Measurements from ENCODE around the gene LDLRAD4.
"Not testable (repeated sequence)": the region's sequence is repeated elsewhere in the genome, so short reads cannot be mapped to it uniquely, and the experiment has no call there.

LDLRAD4 gene

DNA sequence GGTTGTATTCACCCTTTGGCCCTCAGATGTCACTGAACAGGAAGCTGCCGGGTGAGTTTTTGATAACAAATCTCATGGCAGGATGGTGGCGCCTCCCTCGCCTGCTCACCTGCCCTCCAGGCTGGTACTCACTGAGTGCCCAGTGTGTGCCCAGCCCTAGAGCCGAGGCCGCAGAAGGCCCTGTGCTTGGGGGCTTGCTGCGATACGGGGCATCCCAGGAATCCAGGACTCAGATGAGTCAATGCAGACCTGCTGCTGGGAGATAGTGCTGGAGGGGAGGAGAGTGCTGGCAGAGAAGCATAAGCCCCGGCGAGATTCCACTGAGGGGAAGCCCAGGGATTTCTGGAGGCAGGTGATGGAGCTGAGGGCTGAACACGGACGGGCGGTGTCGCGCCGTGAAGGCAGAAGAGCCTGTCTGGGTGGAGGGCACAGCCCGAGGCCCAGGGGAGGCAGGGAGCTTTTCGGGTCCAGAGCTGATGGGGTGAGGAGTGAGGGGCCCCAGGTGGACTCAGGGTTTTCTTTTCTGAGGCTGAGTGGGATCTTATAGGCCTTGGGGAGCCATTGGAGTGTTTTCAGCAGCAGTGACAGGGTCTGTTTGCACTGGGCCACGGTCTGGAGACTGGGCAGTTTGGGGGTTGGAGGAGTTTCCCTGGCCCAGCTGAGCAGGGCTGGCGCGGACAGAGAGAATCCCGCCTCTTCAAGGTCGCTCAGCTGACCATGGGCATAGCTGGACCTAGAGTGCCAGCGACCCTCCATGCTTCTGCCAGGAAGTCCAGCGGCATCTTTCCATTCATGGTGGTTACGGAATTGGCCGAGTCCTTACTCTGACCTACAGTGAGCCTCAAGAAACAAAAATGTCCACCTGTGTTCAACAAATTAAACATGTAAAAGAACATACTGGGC lies 35.5 kb downstream of the LDLRAD4 start:
- DNase-seq: no peak

DNA sequence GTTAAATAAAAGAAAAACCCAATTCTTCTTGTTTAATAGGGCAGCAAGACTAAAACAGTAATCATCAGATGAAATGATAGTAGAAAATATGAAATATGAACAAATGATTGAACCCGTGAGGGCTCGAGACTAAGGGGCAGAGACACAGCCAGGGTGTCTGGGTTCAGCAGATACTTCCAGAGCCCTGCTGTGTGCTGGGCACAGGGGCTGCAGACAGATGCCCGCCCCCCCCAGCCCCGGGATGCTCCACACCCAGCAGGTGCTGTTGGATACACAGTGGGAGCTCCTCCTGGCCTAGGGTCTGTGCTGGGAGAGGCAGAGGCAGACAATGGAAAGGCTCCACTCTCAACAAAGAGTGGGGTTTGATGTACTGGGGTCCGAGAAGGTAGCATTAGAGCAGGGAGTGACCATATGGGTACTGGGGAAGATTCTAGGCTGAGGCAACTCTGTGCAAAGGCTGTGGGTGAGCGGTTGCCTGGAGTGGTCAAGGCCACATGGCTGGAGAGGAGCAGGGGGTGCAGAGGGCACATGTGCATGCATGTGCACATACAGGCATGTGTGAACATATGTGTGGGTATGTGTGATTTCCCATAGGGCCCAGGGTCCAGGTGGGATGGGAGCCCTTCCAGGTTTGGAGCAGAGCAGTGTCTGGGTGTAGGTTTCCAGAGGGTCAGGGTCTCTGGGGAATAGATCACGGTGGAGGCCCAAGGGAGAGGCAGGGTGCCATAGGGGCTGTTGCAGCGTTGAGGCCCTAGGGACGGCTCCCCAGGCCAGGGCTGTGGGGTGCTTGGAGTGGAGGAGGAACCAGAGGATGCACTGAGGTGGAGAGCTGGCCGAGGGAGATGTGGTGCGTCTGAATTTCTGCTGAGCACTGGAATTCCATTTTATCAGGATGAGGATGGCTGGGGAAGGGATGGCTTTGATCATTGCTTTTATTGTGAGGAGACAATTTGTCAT lies 36.7 kb downstream of the LDLRAD4 start:
- DNase-seq: no peak

DNA sequence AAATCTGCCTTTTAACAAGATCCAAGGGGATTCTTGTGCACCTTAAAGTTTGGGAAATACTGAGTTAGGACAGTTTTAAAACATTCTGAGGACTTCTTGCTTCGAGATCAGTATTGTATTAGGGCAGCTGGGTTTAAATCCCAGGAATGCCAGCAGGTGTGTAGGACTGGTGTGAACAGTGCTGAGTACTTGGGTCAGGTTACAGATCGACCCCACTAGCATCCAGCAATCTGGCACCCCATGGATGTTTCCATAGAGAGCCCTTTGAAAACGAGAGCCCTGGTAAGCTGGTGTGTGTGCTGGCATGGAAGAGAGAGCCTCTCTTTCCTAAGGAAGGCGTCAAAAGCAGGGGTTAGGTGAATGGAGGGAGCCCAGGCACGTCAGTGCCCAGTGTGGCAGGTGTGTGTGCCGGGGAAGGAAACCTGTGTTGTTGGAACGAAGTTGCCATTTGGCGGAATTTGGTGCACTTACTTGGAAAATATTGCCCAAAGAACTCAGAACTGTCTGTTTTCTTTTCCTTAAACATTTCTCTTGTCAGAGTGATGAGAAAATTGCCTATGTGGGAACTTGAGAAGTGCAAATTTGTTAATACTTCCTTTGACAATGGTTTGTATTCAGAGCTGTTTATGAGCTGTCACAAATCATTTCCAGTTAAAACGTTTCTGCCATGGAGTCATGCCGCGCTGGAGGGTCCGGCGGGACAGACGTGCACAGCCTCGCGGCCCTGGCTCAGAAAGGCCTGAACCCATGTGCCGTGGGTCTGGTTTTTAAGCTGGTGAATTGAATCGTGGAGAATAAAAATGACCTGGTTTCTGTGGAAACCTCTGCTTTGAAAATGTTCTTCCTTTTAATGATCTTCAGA lies 38.1 kb downstream of the LDLRAD4 start:
- no peak for DNase-seq

DNA sequence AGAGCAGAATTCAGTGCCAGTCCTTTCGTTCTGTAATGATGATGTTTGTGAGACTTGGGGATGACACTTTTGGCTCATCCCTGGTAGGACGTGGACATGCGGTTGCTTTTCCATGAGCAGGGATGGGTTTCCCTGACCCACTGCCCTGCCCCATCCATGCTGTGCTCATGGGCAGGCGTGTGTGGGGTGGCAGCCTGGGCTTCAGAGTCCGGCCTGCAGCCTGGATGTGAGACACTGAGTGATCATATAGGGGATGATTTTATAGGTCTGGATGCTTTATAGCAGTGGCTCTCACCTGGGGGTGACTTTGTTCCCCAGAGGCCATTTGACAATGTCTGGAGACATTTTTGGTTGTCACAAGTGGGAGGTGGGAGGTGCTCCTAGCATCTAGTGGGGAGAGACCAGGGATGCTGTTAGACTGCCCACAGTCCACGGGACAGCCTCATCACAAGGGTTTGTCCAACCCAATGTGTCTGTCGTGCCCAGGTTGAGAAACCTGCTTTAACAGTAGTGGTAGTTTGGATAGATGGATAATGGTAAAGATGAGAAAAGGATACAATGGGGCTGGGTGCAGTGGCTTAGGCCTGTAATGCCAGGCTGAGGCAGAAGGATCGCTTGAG lies 38.9 kb downstream of the LDLRAD4 start:
- no peak for DNase-seq

DNA sequence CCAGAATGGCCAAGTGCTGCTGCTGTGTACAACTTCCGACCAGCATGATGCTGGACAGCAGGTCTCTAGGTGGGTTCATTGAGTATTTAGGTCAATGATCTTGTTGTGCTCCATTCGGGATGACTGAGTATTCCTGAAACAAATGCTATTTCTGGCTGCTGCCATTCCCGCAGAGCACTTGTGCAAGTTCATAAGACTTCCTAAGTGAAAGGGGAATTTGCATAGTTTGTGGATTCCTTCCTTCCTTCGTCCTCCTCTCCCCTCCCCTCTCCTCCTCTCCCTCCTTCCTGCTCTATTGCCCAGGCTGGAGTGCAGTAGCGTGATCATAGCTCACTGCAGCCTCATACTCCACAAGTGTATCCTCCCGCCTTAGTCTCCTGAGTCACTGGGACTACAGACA lies 40.4 kb downstream of the LDLRAD4 start:
- no peak for DNase-seq

DNA sequence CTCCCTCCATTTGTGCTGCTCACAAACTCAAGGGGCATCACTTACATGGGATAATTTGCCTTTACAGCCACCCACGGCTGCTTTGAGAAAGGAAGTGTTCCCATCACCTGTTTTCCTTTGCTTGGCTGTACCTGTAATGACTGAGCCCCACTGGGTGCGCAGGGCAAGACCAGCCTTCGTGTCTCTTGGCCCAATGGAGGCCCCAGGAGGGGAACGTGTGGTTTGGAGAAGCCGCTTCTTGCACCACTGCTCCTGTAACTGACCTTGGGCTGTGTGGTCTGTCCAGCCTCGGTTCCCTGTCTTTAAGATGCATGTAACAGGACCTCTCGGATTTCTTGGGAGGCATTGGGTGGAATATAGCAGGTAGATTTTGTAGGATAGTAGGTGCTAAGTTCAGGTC lies 41.1 kb downstream of the LDLRAD4 start:
- no peak for DNase-seq

DNA sequence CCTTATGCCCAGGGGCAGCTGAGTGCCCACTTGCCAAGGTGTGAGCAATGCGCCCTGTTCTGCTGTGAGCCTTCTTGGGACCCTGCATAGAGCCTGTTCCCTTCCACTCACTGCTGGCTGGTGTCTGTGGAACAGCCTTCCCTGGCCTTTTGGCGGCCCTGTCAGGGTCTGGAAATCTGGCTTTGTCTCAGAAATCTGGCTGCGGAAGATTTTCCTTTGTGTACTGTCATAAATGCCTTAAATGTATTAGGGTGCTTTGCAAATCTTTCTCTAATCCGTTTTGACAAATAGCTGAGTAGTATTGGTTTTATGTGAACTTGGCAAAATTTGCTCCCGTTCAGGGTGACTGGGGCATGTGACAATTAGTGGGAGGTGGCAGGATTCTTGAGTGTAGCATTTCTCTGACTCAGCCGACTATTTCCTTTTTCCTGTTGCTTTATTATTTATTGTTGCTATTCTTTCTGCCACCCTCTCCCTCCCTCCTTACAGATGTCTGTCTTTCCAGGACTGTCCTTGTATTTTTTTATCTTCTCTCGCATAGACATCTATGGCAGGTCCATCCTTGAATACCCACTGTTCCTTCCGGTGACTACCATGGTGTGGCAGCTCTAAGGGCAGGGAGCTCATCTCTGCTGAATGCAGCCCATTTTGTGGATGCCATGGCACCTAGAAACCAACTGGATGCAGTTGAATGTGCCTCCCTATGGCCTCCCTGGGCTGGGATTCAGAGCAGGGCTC lies 41.8 kb downstream of the LDLRAD4 start:
- no peak for DNase-seq

DNA sequence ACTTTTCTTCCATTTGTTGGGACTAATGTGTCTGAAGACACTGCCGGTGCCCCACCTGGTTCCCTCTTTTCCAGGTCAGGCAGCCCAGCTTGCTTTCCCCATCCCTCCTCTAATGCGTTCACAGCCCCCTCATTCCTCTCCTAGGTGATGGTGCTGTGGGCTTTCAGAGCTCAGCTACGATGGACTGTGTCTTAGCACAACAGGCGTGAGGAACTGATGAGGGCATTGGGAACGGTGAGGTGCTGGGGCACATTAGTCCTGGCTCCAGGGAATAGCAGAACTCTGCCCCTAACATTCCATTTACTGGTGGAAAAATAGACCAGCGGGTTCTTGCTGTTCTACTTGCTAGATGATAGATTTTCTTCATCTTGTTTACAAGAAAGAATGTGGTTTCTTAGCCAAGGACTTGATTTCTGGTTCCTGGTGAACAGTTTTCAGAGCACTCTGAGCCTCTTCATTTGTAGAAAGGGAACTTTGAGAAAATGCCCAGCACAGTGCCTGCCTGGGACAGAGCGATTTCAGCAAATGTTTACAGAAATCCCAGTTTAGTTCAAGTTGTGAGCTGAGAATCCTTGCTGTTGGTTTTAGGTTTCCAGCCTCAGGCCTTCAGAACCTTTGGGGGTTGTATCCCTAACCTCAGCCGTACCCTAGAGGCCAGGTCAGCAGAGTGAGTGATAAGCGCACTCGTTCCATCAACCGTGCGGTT lies 42.5 kb downstream of the LDLRAD4 start:
- no peak for DNase-seq

DNA sequence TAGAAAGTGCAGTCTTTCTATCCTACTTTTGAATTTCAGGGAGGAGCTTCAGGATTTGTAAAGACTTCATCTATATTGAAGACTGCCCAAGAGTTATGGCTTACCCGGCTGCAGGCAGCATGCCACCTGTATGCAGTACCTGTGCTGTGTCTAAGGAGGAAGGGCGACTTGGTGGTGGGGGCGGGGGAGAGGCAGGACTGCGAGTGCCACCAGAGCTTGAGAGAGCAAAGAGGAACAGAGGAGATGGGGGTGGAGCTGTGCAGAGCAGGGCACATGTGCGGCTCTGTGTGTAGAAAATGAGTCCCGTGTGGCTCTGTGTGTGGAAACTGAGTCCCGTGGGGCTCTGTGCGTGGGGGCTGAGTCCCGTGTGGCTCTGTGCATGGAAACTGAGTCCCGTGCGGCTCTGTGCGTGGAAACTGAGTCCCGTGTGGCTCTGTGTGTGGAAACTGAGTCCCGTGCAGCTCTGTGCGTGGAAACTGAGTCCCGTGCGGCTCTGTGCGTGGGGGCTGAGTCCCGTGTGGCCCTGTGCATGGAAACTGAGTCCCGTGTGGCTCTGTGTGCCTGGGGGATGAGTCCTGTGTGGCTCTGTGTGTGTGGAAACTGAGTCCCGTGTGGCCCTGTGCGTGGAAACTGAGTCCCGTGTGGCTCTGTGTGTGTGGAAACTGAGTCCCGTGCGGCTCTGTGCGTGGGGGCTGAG lies 43.2 kb downstream of the LDLRAD4 start:
- DNase-seq: no peak

DNA sequence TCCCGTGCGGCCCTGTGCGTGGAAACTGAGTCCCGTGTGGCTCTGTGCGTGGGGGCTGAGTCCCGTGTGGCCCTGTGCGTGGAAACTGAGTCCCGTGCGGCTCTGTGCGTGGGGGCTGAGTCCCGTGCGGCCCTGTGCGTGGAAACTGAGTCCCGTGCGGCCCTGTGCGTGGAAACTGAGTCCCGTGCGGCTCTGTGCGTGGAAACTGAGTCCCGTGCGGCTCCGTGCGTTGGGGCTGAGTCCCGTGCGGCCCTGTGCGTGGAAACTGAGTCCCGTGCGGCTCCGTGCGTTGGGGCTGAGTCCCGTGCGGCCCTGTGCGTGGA lies 43.8 kb downstream of the LDLRAD4 start:
- DNase-seq: not testable (repeated sequence)

DNA sequence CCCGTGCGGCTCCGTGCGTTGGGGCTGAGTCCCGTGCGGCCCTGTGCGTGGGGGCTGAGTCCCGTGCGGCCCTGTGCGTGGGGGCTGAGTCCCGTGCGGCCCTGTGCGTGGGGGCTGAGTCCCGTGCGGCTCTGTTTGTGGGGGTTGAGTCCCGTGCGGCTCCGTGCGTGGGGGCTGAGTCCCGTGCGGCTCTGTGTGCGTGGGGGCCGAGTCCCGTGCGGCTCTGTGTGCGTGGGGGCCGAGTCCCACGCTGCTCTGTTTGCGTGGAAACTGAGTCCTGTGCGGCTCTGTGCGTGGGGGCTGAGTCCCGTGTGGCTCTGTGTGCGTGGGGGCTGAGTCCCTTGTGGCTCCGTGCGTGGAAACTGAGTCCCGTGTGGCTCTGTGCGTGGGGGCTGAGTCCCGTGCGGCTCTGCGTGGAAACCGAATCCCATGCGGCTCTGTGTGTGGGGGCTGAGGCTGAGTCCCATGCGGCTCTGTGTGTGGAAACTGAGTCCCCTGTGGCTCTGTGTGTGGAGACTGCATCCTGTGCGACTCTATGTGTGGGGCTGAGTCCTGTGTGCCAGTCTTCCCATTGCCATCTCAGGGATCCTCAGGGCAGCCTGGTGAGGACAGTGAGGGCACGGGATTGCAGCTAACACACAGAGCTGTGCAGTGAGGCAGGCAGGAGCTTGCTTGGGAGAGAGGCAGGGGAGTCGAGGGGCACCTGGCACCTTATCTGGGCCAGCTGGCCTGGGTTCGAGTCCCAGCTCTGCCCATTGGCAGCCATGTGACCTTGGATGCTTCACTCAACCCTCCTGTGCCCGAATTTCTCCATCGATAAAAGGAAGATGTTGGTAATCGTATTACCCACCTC lies 44.5 kb downstream of the LDLRAD4 start:
- DNase-seq: no peak

DNA sequence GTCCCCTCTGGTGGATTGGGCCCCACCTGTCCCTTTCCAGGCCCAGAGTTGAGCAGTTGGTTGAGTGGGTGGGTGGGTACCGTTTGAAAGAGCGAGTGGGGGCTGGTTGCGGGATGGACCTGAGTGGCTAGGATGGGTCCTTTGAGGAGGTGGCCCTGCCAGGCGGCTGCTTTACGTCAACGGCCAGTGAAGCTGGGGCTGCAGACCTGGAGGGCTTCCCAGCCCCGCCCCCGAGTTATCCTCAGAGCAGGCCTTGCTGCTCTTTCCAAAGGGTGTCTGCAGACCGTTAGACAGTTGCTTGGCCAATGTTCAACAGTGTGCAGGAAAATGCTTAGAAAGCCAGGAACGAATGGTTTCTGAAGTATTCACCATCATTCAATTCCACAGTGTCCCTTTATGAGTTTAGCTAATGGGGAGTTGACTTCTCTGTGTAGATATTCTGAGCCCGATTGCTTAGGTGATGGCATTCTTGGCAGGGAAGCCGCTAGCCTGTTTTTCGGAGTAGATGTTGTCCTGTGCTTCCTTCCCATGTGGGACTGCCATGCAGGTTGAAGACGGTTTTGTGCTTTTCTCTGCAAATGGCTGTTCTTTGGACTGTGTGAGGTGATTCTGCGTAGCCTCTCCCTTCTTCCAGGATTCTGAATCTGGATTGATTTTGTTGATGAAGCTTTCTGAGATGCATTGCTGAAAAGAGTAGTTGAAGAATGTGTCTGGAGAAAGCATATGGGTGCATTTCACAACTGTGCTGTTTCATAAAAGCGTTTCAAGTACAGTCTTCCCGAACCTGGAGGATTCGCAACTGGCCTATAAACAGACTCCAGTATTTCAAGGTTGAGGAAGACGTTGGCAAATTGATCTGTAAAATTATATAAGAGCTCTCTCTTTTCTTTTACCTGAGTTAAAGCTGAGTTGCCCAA lies 45.8 kb downstream of the LDLRAD4 start:
- no peak for DNase-seq

DNA sequence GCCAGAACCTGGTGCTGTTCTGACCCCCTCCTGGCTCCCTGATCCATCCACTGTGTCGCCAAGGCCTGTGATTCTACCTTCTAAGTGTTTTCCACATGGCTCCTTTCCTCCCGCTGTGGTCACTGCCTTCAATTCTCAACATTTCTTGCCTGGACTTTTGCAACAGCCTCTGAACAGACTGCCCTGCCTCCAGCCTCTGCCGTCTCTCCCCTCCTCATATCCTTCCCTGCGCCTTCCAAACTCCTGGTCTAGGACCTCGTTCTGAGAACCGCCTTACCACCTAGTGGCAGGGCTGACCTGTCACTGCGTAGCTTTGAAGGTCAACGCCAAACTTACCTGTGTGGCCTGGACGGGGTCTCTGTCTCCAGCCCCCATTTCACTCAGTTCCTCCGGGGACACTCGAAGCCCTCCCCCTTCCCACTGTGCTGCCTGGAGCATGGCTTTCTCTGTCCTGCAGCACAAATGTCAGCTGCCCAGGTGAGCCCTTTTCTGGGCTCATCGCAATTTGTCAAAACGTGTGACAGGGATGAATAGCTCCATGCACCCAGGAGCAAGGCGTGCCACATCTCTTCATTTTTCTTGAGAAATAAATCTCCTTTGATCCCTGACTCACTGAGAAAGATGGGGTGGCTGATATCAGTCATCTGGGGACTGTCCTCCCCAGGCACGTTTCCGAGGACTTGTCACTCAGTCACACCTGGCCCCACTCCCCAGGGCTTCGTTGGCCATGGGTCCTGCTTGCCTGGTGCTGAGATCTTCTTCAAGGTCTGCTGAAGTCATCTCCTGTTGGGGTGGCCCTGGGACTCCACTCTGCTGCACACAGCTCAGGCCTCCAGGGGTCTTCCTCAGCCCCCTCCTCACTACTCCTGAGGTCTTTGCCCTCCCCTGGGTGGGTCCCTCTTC lies 46.7 kb downstream of the LDLRAD4 start:
- DNase-seq: no peak

DNA sequence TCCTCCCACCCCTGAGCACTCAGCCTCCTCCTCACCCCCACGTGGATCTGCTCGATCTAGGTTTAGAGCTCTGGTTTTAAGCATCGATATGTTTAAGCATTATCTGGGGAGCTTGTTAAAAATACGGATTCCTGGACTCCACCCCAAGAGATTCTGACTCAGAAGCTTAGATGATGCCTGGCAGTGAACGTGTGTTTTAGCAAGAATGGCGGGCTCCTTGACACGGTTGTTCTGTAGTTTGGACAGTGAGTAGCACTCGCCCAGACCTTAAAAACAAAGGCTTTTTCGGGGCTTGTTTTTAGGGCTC lies 47.3 kb downstream of the LDLRAD4 start:
- DNase-seq: no peak

DNA sequence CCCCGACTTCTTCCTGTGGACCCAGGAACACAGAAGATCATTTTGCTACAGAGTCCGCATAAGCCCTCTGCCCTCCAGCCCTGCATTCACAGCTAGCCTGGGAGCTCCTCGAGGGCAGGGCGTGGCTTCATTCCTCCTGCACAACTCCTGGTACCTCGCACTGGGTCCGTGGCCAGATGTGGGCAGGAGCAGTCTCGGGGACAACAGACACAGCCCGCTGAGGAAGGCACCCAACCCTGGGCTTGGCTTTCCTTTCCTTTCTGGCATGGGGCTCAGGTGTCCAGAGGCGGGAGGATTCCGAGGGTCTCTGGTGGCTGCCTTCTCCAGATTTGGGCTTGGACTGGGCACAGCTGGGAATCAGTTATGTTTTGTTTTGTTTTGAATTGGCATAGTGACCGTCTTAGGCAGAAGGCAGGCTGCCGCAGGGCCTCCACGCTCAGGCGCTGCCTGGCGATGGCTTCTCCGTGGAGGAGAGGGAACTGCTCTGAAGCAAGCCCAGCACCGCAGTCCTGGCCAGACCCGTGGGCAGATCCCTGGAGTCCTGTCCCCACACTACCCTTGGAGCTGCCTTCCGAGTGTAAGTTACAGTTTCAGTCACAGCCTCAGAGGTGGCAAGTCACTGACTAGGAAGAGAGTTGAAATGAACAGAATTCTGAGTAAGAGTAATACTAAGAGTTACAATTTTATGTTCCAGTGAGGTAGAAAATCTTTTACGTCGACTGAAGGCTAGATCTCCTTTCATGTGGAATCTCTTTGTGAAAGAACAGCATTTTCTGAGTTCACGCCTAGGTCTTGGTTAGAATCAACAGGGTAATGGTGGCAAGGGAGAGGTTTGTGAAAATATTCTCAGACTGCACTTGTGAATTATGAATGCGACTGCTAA lies 47.9 kb downstream of the LDLRAD4 start:
- no peak for DNase-seq

DNA sequence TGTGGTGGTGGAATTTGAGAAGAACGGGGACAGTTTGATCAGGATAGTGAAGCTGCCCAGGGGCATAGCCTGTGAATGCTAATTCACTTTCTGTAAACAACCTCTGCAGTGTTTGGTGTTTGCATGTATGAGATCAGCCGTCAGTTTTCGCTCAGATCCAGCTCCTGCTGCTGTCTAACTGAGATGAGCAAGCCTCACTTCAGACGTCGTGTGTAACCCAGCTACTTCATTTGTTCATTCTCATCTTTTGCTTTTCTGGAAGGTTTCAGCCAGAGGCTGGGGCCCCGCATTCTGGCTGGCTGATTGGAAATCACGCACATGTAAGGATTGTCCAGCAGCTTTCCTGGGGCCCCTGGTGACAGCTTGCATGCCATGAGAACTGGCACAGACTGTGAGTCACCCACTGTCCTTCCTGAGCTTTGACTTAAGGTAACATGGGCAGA lies 48.9 kb downstream of the LDLRAD4 start:
- DNase-seq: no peak

Measured in SHP77 treated with DMSO at 0.1 percent for 48 hours (cell line).